Measurements from ENCODE around the gene FRY. TPM values are rescaled to one million over a fixed set of nuclear protein-coding genes. Genes with fewer than 3 reads are reported as not detected.

The FRY gene
- total and polyA plus RNA-seq, 10 of the 15 experiments (the other 5 are each of a cell fraction or from before 2014, with no cell fraction given) = 0.18 to 1.4 (median 0.30) TPM

- intact Hi-C loops (cut with micrococcal nuclease; ENCODE audit: unreplicated experiment) (no loop called here), in situ Hi-C loops (cut with MboI) (no loop called here)
- SMC1A ChIA-PET (ENCODE audit: uncharacterized antibody, unreplicated experiment) = interaction anchor here (0.6 kb wide), 1 partner anchor 100 kb away, joined by 3 read pairs; no protein-coding TSS in a partner anchor
- RAD21 ChIA-PET (ENCODE audit: unreplicated experiment) = no interaction called here
- Histone ChIP-seq H3K27me3 (replicated peaks in 1 of 2; ENCODE audit: control insufficient read depth in 2 of 2, insufficient read depth in 2 of 2, low read length in 1 of 2) (no peaks in the 10 kb centered on the region), H3K9ac (ENCODE audit: control insufficient read depth, insufficient read depth, low read length) (no peak overlapping the region), H2AFZ (ENCODE audit: control insufficient read depth, low read depth, low read length) (no peak overlapping the region), H3K4me3 (no peak overlapping the region), H4K20me1 (ENCODE audit: control insufficient read depth, insufficient read depth) (no peaks in the 10 kb centered on the region), H3K4me2 (ENCODE audit: control insufficient read depth, insufficient read depth) (no peak overlapping the region), H3K79me2 (ENCODE audit: control insufficient read depth, insufficient read depth, low read length) (no peaks in the 10 kb centered on the region), H3K4me1 (ENCODE audit: control insufficient read depth, insufficient read depth, low read length) (no peaks in the 10 kb centered on the region), H3K27ac (ENCODE audit: control insufficient read depth, insufficient read depth) (no peak overlapping the region), H3K36me3 (ENCODE audit: control insufficient read depth in 2 of 2, insufficient read depth in 2 of 2, low read length in 1 of 2) (peaks cover 0 to 5% of the 10 kb centered on the region in 2 experiments; a peak in 1 of 4 replicates), H3K9me3 (replicated peaks; ENCODE audit: control insufficient read depth, insufficient read depth, low read length) (0 out of 3 replicates have a peak, but pooled peaks cover 2% of the 10 kb centered on the region)
- CTCF ChIA-PET = no interaction called here
- FAIRE-seq = no peak
- TF ChIP-seq NR2C1 (IDR thresholded peaks at IDR 0.05) (no peak), RB1 (IDR thresholded peaks at IDR 0.05; ENCODE audit: borderline replicate concordance) (no peak), GATAD2B (conservative IDR thresholded peaks at IDR 0.05; ENCODE audit: low read depth) (no peak), HDAC2 (IDR thresholded peaks at IDR 0.05) (no peak), TBL1XR1 (IDR thresholded peaks at IDR 0.05; ENCODE audit: low read depth, low read length) (no peak), TCF12 (IDR thresholded peaks at IDR 0.05; ENCODE audit: low read depth, low read length) (no peak), NFYB (IDR thresholded peaks at IDR 0.05; ENCODE audit: insufficient read depth, low read depth, low read length) (no peak), HSF1 (IDR thresholded peaks at IDR 0.05; ENCODE audit: low read depth, low read length) (no peak)
- POLR2A ChIA-PET = no interaction called here
- ATAC-seq = no peak
- 78% methylated on average over 3 of the region's 3 CpGs for WGBS (ENCODE audit: insufficient coverage, insufficient replicate concordance, low lambda C conversion rate, missing lambda C conversion rate)
- DNase-seq (ENCODE audit: low read depth, low spot score) = no peak
- BruUV-seq (replicated peaks) = no TSS peak
Measured at GRCh38 chr13:32340914-32341313, 309.3 kb downstream of the FRY start.
